A673 (cell line): Measurements from ENCODE around the gene C5orf52.

Source experiments
- CTCF ChIP-seq: fragments of 300-800, 200-600 bp; sonication (generic); conservative IDR thresholded peaks from 2 replicates; pipeline ENCODE4 v1.5.1; 2017; ENCODE audit warnings: low read depth, mild to moderate bottlenecking, antibody characterized with exemption, low read length, moderate library complexity, mixed read lengths
- EZH2 ChIP-seq: fragments of 200-600 bp; sonication (generic); IDR thresholded peaks from 2 replicates; pipeline ENCODE4 v1.6.1; 2017; ENCODE audit warnings: borderline replicate concordance, low read depth, mild to moderate bottlenecking, mixed read lengths, antibody characterized with exemption, low read length; ENCODE audit not compliant: poor library complexity, severe bottlenecking

DNA sequence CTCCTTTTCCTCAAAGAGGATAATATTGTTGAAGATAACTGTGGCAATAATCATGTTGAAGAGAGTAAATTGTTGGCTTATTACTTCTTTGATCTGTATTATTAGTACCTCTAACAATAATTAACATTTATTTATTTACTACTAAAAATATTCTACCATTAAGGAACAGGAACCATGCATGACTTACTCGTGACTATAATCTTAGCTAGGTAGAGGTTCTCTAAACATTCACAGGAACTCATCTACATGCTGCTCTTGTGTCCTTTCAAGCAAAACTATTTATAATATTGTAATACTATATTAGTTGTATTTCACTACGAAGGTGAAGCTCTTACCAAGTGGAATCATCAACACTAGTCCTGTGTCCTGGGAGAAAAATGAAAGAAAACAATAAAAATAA lies 22.2 kb upstream of the C5orf52 start:
- no peak for TF ChIP-seq CTCF
- no peak for TF ChIP-seq EZH2
